CD14-positive monocyte (primary cell): ENCODE measurements around the gene CACNA2D1. TPM values are rescaled to one million over a fixed set of nuclear protein-coding genes. Genes with fewer than 3 reads are reported as not detected.
A peak's percentile ranks its signal among the peaks of the same experiment; 100 is the strongest.

Source experiments
- DNase-seq, 3 donors: peaks; one replicate each; pipeline ENCODE4 v3.0.0-alpha.2; 2011 to 2022
- H2AFZ ChIP-seq: 2 replicates; pipeline ENCODE4 v1.6.0; 2012; ENCODE audit warnings: mild to moderate bottlenecking, low read depth, low read length, inconsistent platforms; ENCODE audit not compliant: insufficient read depth, poor library complexity, severe bottlenecking
- H3K27ac ChIP-seq, 2 donors: 1 replicate in 1 of 2; 2 replicates in 1 of 2; pipeline ENCODE4 v1.5.1; 2012 to 2013; ENCODE audit warnings: low read length in 2 of 2, control low read depth in 1 of 2, inconsistent platforms in 1 of 2, low read depth in 1 of 2, mild to moderate bottlenecking in 1 of 2
- H3K27me3 ChIP-seq, 2 donors: one replicate each; pipeline versions ENCODE4 v1.6.0 to v1.6.1; 2011 to 2013; ENCODE audit warnings: low read length in 2 of 2; ENCODE audit not compliant: control insufficient read depth in 2 of 2, insufficient read depth in 2 of 2
- H3K36me3 ChIP-seq, 2 donors: replicated peaks in 1 of 2; 1 replicate in 1 of 2; 2 replicates in 1 of 2; pipeline versions ENCODE4 v1.5.1 to v1.6.1; 2012 to 2013; ENCODE audit warnings: low read length in 2 of 2, control low read depth in 1 of 2, inconsistent platforms in 1 of 2, mild to moderate bottlenecking in 1 of 2; ENCODE audit not compliant: insufficient read depth in 2 of 2, control insufficient read depth in 1 of 2
- H3K4me1 ChIP-seq, 2 donors: 1 replicate in 1 of 2; 2 replicates in 1 of 2; pipeline versions ENCODE4 v1.5.1 to v1.6.1; 2012 to 2013; ENCODE audit warnings: low read length in 2 of 2, control low read depth in 1 of 2, inconsistent platforms in 1 of 2, mild to moderate bottlenecking in 1 of 2, moderate library complexity in 1 of 2; ENCODE audit not compliant: insufficient read depth in 2 of 2, control insufficient read depth in 1 of 2
- H3K4me2 ChIP-seq: replicated peaks from 2 replicates; pipeline ENCODE3; 2012; ENCODE audit warnings: low read length, moderate library complexity, mild to moderate bottlenecking; ENCODE audit not compliant: poor library complexity, severe bottlenecking; ENCODE audit errors: extremely low read depth
- H3K4me3 ChIP-seq, 3 experiments: fragments of 200-600 bp in 1 of 3; sonication (generic) in 1 of 3; replicated peaks in 1 of 3; 1 replicate in 2 of 3; 2 replicates in 1 of 3; pipeline ENCODE4 v1.5.1; 2011 to 2013; ENCODE audit warnings: low read length in 3 of 3, mild to moderate bottlenecking in 3 of 3, control low read depth in 2 of 3, low read depth in 2 of 3, inconsistent platforms in 1 of 3, moderate library complexity in 1 of 3
- H3K79me2 ChIP-seq: 2 replicates; pipeline ENCODE4 v1.6.0; 2012; ENCODE audit warnings: mild to moderate bottlenecking, control low read depth, inconsistent platforms, low read length, moderate library complexity; ENCODE audit not compliant: insufficient read depth
- H3K9ac ChIP-seq: 2 replicates; pipeline ENCODE4 v1.6.0; 2017; ENCODE audit warnings: low read length, mild to moderate bottlenecking; ENCODE audit not compliant: insufficient read depth, poor library complexity, severe bottlenecking
- H3K9me3 ChIP-seq, 2 donors: replicated peaks in 1 of 2; 1 replicate in 1 of 2; 2 replicates in 1 of 2; pipeline versions ENCODE4 v1.5.1 to v1.6.1; 2012 to 2013; ENCODE audit warnings: low read length in 2 of 2, control low read depth in 1 of 2; ENCODE audit not compliant: control insufficient read depth in 1 of 2, insufficient read depth in 1 of 2
- H4K20me1 ChIP-seq: 2 replicates; pipeline ENCODE4 v1.6.0; 2012; ENCODE audit warnings: mild to moderate bottlenecking, low read length, control low read depth, moderate library complexity; ENCODE audit not compliant: insufficient read depth
- H3K27ac Mint-ChIP-seq, 7 donors: one replicate each; pipeline ENCODE4 v1.8.0; 2020; ENCODE audit warnings: mild to moderate bottlenecking in 7 of 7, mixed read lengths in 7 of 7, moderate library complexity in 6 of 7, inconsistent platforms in 2 of 7
- H3K27me3 Mint-ChIP-seq, 3 donors: one replicate each; pipeline ENCODE4 v1.8.0; 2021 to 2022; ENCODE audit warnings: low read depth in 3 of 3, mild to moderate bottlenecking in 3 of 3, mixed read lengths in 3 of 3, moderate library complexity in 3 of 3, inconsistent platforms in 1 of 3
- H3K36me3 Mint-ChIP-seq, 2 donors: one replicate each; pipeline ENCODE4 v1.8.0; 2020; ENCODE audit warnings: mixed read lengths in 2 of 2, inconsistent platforms in 1 of 2, mild to moderate bottlenecking in 1 of 2
- H3K4me1 Mint-ChIP-seq: one replicate; pipeline ENCODE4 v1.8.0; 2020; ENCODE audit warnings: mild to moderate bottlenecking, mixed read lengths
- H3K4me3 Mint-ChIP-seq, 2 donors: one replicate each; pipeline ENCODE4 v1.8.0; 2020; ENCODE audit warnings: mild to moderate bottlenecking in 2 of 2, mixed read lengths in 2 of 2, moderate library complexity in 1 of 2
- H3K9me3 Mint-ChIP-seq, 7 donors: one replicate each; pipeline ENCODE4 v1.8.0; 2020 to 2022; ENCODE audit warnings: mixed read lengths in 7 of 7, mild to moderate bottlenecking in 6 of 7, moderate library complexity in 6 of 7, inconsistent platforms in 2 of 7
- CTCF ChIP-seq: fragments of 200-600 bp; IDR thresholded peaks from one replicate; pipeline ENCODE4 v1.8.0; 2022; ENCODE audit warnings: antibody characterized with exemption, mild to moderate bottlenecking
- WGBS: methylation state at CpG from one replicate; pipeline ENCODE4 v1.1.5; 2013; ENCODE audit warnings: missing lambda C conversion rate; ENCODE audit not compliant: insufficient coverage; 5-methylcytosine and 5-hydroxymethylcytosine counted together
- intact Hi-C, 2 donors: fragments of 100-400 bp; cut with micrococcal nuclease; formaldehyde crosslinking; loops; one replicate each; pipeline versions ENCODE4 v1.15.0 to v1.15.1; 2023
- polyA plus RNA-seq, 3 donors: library from polyadenylated mRNA; depleted of rRNA in 1 of 3; unstranded in 2 of 3; stranded (reverse) in 1 of 3; fragments of 300-500 nt in 2 of 3; fragments of >200 nt in 1 of 3; fragmentation: Illumina TruSeq in 2 of 3; gene quantifications; 1 replicate in 2 of 3; 2 replicates in 1 of 3; pipeline ENCODE4 v1.2.3, GENCODE V29; 2012 to 2021

CACNA2D1 gene
- polyA plus RNA-seq, 3 donors, result 0.02 TPM; not detected in 2

GRCh38 chr7:82202107-82202506, 241.5 kb downstream of the CACNA2D1 start:
- peaks cover 0 to 15% of the 10 kb centered on the region in 2 donors for H3K9me3 ChIP-seq
- H3K4me3 Mint-ChIP-seq, result no peak overlapping the region
- peak overlapping the region in 1 of 7 donors; percentile 53 for H3K27ac Mint-ChIP-seq

GRCh38 chr7:82200601-82201000, 243.0 kb downstream of the CACNA2D1 start:
- Histone ChIP-seq H3K4me3 (no peak overlapping the region), H3K9ac (no peak overlapping the region), H2AFZ (no peak overlapping the region), H3K4me2 (no peak overlapping the region), H3K27me3 (no peaks in the 10 kb centered on the region), H3K36me3 (no peaks in the 10 kb centered on the region), H4K20me1 (no peaks in the 10 kb centered on the region), H3K4me1 (no peaks in the 10 kb centered on the region), H3K79me2 (no peaks in the 10 kb centered on the region), H3K9me3 (peaks cover 0 to 15% of the 10 kb centered on the region in 2 donors), H3K27ac (no peak overlapping the region)
- TF ChIP-seq CTCF, result no peak
- Mint-ChIP-seq H3K27me3 (peaks cover 0 to 2% (median 0%) of the 10 kb centered on the region in 3 donors), H3K4me1 (no peaks in the 10 kb centered on the region), H3K36me3 (no peaks in the 10 kb centered on the region), H3K9me3 (peaks cover 0 to 6% (median 4%) of the 10 kb centered on the region in 7 donors), H3K4me3 (no peak overlapping the region), H3K27ac (no peak overlapping the region)
- no peak for DNase-seq
- no CpG with 5 or more reads among the region's 2 CpGs for WGBS
- intact Hi-C loops, result no loop called here

More at GRCh38 chr7:82202107-82202506, 241.5 kb downstream of the CACNA2D1 start:
- Histone ChIP-seq H3K4me2 (no peak overlapping the region), H3K4me1 (no peaks in the 10 kb centered on the region), H3K79me2 (no peaks in the 10 kb centered on the region), H3K9ac (no peak overlapping the region), H3K36me3 (no peaks in the 10 kb centered on the region), H2AFZ (no peak overlapping the region), H3K27ac (no peak overlapping the region), H4K20me1 (no peaks in the 10 kb centered on the region), H3K4me3 (no peak overlapping the region), H3K27me3 (no peaks in the 10 kb centered on the region)
- H3K27me3 Mint-ChIP-seq, result peaks cover 0 to 2% (median 0%) of the 10 kb centered on the region in 3 donors
- no peak for TF ChIP-seq CTCF
- 97% methylated on average over 13 of the region's 13 CpGs for WGBS
- no peaks in the 10 kb centered on the region for H3K4me1 Mint-ChIP-seq
- H3K9me3 Mint-ChIP-seq, result peaks cover 0 to 6% (median 4%) of the 10 kb centered on the region in 7 donors
- intact Hi-C loops, result no loop called here
- no peaks in the 10 kb centered on the region for H3K36me3 Mint-ChIP-seq
- DNase-seq, result no peak
